ENCODE data around the gene CD83. TPM values are rescaled to one million over a fixed set of nuclear protein-coding genes. Genes with fewer than 3 reads are reported as not detected.

Gene CD83
- total RNA-seq, 1 donor from 2014 or later = 2.1 TPM

Other genes starting within 250 kb of the CD83 start
- 0.89 TPM for gene RNF182, start 192.8 kb upstream of the CD83 start, total RNA-seq